Right lobe of liver (tissue), 4 donors: ENCODE measurements around the gene C15orf62.
A peak's percentile ranks its signal among the peaks of the same experiment; 100 is the strongest.

Source experiments
- POLR2A ChIP-seq: fragments of 450-650 bp; IDR thresholded peaks from one replicate; pipeline ENCODE4 v1.6.1; 2017; ENCODE audit warnings: antibody characterized with exemption, mild to moderate bottlenecking
- TF ChIP-seq, protein P1 (sequence below), 4 donors: fragments of 200-600 bp in 3 of 4; fragments of 450-650 bp in 1 of 4; IDR thresholded peaks; one replicate each; pipeline versions ENCODE4 v1.5.1 to v1.8.0; 2016 to 2022; ENCODE audit warnings: antibody characterized with exemption in 4 of 4, mild to moderate bottlenecking in 2 of 4
- donor health status: DM: no; HTN: no; CAD: no.
- donor health status: DM: no; HTN: no; CAD: no.
- donor health status: DM: no; HTN: yes; CAD: no.

GRCh38 chr15:40754883-40755811, 14.6 kb upstream of the C15orf62 start, which contains the start of gene RMDN3:
- TF ChIP-seq, protein P1, sequence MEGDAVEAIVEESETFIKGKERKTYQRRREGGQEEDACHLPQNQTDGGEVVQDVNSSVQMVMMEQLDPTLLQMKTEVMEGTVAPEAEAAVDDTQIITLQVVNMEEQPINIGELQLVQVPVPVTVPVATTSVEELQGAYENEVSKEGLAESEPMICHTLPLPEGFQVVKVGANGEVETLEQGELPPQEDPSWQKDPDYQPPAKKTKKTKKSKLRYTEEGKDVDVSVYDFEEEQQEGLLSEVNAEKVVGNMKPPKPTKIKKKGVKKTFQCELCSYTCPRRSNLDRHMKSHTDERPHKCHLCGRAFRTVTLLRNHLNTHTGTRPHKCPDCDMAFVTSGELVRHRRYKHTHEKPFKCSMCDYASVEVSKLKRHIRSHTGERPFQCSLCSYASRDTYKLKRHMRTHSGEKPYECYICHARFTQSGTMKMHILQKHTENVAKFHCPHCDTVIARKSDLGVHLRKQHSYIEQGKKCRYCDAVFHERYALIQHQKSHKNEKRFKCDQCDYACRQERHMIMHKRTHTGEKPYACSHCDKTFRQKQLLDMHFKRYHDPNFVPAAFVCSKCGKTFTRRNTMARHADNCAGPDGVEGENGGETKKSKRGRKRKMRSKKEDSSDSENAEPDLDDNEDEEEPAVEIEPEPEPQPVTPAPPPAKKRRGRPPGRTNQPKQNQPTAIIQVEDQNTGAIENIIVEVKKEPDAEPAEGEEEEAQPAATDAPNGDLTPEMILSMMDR (IDR thresholded peaks at IDR 0.05): peak in 3 of 4 donors; percentile 4 to 35 (median 7)
- TF ChIP-seq POLR2A: peak; percentile 62
